ENCODE data around the gene C3orf80. TPM values are rescaled to one million over a fixed set of nuclear protein-coding genes. Genes with fewer than 3 reads are reported as not detected.

The C3orf80 gene
- total and polyA plus RNA-seq, 10 of the 15 experiments (the other 5 are each of a cell fraction or from before 2014, with no cell fraction given) = 0.02 to 0.04 TPM; not detected in 8

DNA sequence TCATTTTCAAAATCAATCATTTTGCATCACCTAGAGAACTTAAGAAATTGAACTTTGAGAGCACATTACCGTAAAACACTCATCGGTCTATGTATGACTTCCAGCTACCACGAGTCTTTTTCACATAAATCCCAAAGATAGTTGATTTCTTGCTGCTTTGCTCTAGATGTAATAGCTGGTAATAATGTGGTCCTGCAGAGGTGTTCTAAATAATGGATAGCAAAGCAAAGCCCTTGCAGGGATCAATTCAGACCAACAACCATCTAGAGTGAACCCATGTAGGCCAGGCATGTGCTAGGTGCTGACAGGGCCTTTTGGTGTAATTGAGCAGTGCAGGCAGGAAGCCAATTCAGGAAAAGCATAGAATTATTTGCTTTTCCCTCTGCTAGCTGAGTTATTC is 26.1 kb upstream of the C3orf80 start (continued):
- TF ChIP-seq, protein P1, sequence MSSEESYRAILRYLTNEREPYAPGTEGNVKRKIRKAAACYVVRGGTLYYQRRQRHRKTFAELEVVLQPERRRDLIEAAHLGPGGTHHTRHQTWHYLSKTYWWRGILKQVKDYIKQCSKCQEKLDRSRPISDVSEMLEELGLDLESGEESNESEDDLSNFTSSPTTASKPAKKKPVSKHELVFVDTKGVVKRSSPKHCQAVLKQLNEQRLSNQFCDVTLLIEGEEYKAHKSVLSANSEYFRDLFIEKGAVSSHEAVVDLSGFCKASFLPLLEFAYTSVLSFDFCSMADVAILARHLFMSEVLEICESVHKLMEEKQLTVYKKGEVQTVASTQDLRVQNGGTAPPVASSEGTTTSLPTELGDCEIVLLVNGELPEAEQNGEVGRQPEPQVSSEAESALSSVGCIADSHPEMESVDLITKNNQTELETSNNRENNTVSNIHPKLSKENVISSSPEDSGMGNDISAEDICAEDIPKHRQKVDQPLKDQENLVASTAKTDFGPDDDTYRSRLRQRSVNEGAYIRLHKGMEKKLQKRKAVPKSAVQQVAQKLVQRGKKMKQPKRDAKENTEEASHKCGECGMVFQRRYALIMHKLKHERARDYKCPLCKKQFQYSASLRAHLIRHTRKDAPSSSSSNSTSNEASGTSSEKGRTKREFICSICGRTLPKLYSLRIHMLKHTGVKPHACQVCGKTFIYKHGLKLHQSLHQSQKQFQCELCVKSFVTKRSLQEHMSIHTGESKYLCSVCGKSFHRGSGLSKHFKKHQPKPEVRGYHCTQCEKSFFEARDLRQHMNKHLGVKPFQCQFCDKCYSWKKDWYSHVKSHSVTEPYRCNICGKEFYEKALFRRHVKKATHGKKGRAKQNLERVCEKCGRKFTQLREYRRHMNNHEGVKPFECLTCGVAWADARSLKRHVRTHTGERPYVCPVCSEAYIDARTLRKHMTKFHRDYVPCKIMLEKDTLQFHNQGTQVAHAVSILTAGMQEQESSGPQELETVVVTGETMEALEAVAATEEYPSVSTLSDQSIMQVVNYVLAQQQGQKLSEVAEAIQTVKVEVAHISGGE (CRISPR knock-in tag; IDR thresholded peaks at IDR 0.05) = no peak
- TF ChIP-seq RFX5 (IDR thresholded peaks at IDR 0.05; ENCODE audit: low read depth, low read length) = no peak
- no peak for TF ChIP-seq ZNF384 (IDR thresholded peaks at IDR 0.05; ENCODE audit: borderline replicate concordance, low read depth, low read length)
- TF ChIP-seq CBX5 (IDR thresholded peaks at IDR 0.05; ENCODE audit: low read depth) = no peak
- TF ChIP-seq GATAD2B (conservative IDR thresholded peaks at IDR 0.05; ENCODE audit: low read depth) = no peak
- no peak for TF ChIP-seq FOXK2 (IDR thresholded peaks at IDR 0.05)
- TF ChIP-seq RAD21 (IDR thresholded peaks at IDR 0.05; ENCODE audit: insufficient read depth, low read depth, low read length) = no peak
- TF ChIP-seq RELA (IDR thresholded peaks at IDR 0.05; ENCODE audit: borderline replicate concordance, partially characterized antibody) = no peak
- no peak for TF ChIP-seq POLR2AphosphoS5 (IDR thresholded peaks at IDR 0.05; ENCODE audit: low read length)
- TF ChIP-seq, protein P2, sequence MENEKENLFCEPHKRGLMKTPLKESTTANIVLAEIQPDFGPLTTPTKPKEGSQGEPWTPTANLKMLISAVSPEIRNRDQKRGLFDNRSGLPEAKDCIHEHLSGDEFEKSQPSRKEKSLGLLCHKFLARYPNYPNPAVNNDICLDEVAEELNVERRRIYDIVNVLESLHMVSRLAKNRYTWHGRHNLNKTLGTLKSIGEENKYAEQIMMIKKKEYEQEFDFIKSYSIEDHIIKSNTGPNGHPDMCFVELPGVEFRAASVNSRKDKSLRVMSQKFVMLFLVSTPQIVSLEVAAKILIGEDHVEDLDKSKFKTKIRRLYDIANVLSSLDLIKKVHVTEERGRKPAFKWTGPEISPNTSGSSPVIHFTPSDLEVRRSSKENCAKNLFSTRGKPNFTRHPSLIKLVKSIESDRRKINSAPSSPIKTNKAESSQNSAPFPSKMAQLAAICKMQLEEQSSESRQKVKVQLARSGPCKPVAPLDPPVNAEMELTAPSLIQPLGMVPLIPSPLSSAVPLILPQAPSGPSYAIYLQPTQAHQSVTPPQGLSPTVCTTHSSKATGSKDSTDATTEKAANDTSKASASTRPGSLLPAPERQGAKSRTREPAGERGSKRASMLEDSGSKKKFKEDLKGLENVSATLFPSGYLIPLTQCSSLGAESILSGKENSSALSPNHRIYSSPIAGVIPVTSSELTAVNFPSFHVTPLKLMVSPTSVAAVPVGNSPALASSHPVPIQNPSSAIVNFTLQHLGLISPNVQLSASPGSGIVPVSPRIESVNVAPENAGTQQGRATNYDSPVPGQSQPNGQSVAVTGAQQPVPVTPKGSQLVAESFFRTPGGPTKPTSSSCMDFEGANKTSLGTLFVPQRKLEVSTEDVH (IDR thresholded peaks at IDR 0.05; ENCODE audit: low read depth, partially characterized antibody) = no peak

All from GM12878 (cell line).